HCT116 (cell line): ENCODE measurements around the gene ACSS1.

Experiments used
- EZH2 ChIP-seq: fragments of 200-600 bp; sonication (generic); IDR thresholded peaks from 2 replicates; pipeline ENCODE4 v1.6.1; 2017; ENCODE audit warnings: antibody characterized with exemption, mixed run types
- POLR2AphosphoS5 ChIP-seq: IDR thresholded peaks from 2 replicates; pipeline ENCODE4 v1.6.1; 2011; ENCODE audit warnings: mild to moderate bottlenecking, low read depth, low read length, moderate library complexity
- TCF7L2 ChIP-seq: IDR thresholded peaks from 2 replicates; pipeline ENCODE4 v1.7.0; 2011; ENCODE audit warnings: borderline replicate concordance, inconsistent platforms; ENCODE audit not compliant: insufficient read depth, insufficient read length; ENCODE audit errors: extremely low read depth
- TF ChIP-seq, protein P1 (sequence below), 3 experiments: fragments of 200-600 bp in 1 of 3; sonication (generic) in 1 of 3; IDR thresholded peaks in 2 of 3; conservative IDR thresholded peaks in 1 of 3; 2 replicates each; pipeline ENCODE4 v1.5.1; 2012 to 2017; ENCODE audit warnings: low read depth in 2 of 3, low read length in 2 of 3, antibody characterized with exemption in 1 of 3, borderline replicate concordance in 1 of 3, control low read depth in 1 of 3, mild to moderate bottlenecking in 1 of 3, mixed read lengths in 1 of 3, mixed run types in 1 of 3, moderate library complexity in 1 of 3; ENCODE audit not compliant: insufficient read depth in 1 of 3

DNA sequence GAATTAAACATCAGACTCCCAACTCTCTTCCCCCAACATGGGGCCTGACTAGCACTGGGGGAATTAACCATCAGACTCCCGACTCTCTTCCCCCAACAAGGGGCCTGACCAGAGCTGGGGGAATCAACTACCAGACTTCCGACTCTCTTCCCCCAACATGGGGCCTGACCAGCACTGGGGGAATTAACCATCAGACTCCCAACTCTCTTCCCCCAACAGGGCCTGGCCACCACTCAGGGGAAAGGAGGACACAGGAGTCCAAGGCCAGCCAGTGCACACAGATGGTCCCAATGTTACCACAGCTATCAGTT, 95.8 kb downstream of the ACSS1 start:
- TF ChIP-seq, protein P1, sequence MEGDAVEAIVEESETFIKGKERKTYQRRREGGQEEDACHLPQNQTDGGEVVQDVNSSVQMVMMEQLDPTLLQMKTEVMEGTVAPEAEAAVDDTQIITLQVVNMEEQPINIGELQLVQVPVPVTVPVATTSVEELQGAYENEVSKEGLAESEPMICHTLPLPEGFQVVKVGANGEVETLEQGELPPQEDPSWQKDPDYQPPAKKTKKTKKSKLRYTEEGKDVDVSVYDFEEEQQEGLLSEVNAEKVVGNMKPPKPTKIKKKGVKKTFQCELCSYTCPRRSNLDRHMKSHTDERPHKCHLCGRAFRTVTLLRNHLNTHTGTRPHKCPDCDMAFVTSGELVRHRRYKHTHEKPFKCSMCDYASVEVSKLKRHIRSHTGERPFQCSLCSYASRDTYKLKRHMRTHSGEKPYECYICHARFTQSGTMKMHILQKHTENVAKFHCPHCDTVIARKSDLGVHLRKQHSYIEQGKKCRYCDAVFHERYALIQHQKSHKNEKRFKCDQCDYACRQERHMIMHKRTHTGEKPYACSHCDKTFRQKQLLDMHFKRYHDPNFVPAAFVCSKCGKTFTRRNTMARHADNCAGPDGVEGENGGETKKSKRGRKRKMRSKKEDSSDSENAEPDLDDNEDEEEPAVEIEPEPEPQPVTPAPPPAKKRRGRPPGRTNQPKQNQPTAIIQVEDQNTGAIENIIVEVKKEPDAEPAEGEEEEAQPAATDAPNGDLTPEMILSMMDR (IDR thresholded peaks at IDR 0.05 in 2 of 3, conservative IDR thresholded peaks at IDR 0.05 in 1 of 3; ENCODE audit: borderline replicate concordance in 1 of 3, insufficient read depth in 1 of 3, low read depth in 2 of 3, low read length in 2 of 3): no peak
- TF ChIP-seq TCF7L2: no peak
- TF ChIP-seq POLR2AphosphoS5: no peak
- no peak for TF ChIP-seq EZH2
